GM19351 (cell line): Measurements from ENCODE around the gene TELO2.
"Not testable (repeated sequence)": the region's sequence is repeated elsewhere in the genome, so short reads cannot be mapped to it uniquely, and the experiment has no call there.

Experiments
- ATAC-seq: cut with Tn5 transposase; IDR thresholded peaks from one replicate; pipeline ENCODE4 v1.9.1; 2021; ENCODE audit warnings: mild to moderate bottlenecking, moderate library complexity; ENCODE audit not compliant: unreplicated experiment

TELO2 gene

DNA sequence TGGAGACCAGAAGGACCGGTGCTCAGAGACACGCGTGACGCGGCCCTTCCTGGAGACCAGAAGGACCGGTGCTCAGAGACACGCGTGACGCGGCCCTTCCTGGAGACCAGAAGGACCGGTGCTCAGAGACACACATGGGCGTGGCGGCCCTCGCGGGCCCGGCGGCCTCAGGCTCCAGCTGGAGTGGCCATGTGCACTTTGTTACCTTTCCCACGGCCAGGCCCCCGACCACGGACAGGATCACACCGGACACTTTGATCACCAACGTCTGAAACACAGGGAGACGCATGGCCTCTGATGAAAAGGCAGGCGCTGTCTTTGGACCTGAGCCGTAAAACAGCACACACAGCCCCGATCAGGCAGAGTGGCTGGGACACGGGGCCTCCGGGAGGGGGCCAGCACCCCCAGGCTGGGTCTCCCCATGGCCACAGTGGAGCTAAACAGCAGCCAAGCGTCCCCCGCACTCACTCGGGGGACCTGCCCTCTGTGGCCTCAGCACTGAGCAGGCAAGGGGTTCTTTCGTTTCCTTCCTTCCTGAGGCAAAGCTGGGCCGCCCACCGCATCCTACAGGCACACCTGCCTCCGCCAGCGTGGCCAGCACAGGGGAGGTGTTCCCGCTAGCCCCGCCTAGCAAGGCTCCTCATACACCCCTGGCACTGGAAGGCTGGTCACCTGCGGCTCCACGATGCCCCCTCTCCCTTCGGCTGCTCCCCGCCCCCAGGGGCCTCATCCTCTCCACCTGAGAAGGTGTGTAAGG lies 35.5 kb upstream of the TELO2 start:
- no peak for ATAC-seq

DNA sequence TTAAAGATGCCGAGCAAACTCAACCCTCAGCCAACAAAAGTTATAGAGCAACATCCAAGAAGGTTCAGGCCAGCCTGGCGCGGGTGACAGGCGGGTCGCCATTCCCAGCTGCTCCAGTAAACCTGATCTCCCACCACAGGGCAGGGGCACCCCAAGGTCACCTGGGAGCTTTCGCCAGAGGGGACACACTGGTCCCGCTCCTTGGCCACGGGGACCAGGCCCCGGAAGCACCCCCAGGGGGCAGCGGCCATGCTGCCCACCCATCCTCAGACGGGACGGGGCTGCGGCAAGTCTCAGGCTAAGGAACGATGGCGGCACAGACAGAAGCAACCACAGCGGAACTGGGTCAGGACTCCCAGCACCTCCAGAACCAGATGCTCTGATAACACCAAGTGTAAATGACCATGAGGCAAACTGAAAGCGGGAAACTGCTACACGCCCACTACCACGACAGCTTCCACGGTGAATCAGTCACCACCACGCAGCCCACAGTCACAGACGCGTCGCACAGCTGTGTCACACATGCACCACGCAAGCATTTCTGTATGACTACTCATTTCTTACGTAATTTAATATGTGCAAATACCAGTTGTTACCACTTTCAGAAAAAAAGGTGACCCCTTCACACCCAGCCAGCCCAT lies 34.7 kb upstream of the TELO2 start:
- ATAC-seq: no peak

DNA sequence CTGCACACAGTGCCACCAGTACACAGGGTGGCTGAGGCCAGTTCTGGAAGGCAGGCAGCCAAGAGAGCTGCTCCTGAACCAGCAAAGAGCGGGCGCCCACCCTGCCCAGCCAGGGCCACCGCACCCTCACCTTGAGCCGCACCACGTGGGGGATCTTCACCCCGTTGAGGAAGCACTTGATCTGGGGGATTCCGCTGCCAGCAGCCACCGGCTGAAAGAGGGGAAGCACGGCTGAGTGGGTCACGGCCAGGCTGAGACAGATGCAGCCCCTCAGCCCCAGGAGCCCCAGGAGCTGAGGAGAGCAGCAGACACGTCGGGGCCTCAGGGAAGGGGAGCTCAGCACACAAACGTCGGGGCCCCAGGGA lies 34.2 kb upstream of the TELO2 start:
- no peak for ATAC-seq

DNA sequence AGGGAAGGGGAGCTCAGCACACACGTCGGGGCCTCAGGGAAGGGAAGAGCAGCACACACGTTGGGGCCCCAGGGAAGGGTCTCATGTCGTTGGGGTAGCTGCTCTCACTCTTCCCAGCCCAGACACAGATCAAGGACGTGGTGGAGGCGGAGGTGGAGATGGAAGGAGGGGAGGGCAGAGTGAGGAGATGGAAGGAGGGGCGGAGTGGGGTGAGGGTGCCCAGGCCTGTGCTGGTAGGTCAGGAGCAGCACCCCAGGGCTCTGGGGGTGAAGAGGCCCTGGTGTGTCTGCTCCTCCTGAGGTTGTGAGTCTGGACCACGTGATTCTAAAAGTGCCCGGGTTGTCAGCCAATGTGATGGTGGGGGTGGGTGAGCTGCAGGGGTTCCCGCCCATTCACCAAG lies 33.2 kb upstream of the TELO2 start:
- ATAC-seq: no peak

DNA sequence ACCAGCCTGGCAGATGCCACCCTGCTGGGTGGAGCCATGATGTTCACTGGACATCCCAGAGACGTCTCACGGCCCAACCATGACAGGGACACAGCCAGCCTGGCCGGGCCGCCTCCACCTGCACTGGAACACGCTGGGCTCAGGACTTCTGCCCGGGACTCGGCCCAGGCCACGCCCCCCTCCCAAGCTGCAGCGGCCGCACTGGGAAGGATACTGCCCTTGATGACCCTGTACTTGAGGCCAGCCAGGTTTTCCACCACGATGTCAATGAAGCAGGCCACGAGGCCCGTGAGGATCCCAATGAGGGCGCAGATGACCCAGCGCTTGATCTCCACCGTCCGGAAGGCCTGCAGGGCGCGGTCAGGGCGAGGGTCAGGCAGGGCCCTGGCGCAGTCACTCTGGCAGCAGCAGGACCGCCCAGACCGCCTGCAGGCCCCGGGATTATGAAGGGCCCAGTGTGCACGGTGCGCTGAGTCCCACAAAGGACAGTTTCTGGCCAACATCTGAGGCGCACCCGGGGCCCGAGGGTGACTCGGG lies 32.5 kb upstream of the TELO2 start:
- no peak for ATAC-seq

DNA sequence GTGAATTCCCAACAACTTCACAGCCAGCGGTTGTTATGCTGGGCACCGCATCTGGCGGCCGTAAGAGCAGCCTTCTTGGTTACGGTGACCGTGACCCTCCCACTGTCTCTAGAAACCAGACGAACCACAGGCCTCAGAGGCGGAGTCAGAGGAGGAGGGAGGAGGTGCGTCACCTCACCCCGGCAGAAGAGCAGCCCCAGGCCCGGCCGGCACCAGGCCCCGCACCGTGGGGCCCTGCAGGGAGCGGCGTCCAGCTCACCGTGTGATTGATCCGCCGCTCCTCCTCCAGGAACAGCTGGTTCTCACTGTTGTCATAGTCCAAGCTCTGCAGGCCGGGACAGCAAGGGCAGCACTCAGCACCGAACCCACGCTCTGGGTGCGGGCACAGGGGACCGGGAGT lies 32.0 kb upstream of the TELO2 start:
- ATAC-seq: no peak

DNA sequence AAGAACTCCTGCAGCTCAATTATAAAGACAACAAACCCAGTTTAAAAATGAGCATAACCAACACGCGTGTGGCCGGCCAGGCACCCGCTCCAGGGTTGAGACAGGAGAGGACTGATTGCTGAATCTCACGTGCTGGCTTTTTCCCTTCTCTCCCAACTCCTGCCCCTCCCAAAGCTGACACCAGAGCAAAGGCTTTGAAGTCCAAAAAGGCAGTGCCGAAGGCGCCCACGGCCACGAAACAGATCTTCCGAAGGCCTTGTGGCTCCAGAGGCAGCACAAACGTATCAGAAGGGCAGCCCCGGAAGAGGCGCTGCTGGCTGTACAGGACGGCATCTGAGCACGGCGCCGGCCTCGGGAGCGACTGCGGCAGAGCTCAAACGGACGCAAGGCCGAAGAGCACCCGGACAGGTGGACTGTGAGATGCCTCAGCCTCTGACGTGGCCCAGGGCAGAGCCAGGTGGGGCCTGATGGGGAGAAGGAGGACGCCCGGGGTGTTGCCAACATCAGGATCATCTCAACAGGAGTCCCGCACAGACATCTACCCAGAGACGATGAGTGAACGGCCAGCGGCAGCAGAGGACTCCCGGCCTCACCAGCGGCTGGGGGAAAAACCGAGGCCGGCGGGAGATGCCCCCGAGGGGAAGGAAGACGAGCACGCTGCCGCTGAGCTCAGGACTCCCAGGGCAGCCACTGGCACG lies 28.8 kb upstream of the TELO2 start:
- no peak for ATAC-seq

DNA sequence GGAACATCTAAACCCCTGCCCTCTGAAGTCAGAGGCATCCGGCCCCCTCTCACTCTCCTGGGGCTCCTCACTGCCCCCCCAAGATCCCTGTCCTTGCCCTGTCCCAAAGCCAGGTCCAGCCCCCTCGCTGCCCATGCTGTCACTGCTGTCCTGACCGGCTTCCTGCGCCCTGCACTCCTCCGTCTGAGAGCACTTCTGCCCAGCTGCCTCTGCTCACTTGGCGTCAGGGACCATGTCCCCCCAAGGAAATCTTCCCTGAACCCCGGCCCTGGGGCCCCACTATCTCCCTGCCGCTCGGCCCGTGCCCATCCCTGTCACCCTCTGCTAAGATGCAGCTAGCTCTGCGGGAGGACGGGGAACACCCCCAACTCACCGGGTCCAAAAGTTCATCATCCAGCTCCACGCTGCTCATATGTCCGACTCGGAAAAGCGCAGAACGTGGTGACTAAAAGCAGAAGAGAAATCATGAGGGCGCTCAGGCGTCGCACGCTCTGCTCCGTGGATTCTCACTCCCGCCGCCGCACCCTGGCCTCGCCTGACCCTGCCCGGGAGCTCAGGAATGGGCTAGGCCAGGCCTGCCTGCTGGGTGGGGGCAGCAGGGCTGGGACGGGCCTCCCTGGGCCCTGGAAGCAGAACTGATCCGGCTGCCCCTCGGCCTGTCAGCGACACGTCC lies 28.1 kb upstream of the TELO2 start:
- ATAC-seq: no peak

DNA sequence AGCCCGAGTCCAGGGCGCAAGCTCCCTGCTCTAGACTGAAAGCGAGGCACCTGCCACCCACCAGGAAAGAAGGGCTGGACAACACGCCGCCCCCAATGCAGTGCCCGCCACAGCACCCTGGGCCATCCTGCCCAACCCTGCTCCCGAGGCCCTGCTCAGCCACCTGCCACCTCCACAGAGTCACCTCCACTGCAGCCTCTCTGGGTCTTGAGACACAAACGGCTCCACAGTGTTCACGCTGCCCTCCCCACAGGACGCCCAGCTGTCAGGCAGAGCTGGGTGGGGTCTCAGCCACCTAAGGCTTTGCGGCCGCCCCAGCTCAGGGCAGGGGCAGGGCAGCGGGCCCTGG lies 27.6 kb upstream of the TELO2 start:
- no peak for ATAC-seq

DNA sequence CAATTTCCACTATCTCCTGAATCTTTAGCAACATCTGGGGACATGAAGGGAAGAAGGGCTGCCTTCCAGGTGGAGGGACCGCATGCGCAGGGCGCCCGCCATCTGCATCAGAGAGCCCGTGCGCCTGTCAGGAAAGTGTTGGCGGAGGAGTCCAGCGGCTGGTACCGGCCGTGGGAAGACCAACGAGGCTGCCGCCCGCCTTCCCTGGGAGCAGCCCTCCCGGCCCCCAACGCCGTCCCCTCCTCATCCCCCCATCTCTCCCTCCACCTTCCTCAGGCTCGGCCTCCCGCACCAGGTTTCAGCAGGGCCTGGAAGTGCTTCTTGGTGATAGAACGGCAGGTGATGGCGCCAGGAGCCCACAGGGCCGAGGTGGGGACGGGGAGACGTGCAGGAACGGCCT lies 27.1 kb upstream of the TELO2 start:
- no peak for ATAC-seq

DNA sequence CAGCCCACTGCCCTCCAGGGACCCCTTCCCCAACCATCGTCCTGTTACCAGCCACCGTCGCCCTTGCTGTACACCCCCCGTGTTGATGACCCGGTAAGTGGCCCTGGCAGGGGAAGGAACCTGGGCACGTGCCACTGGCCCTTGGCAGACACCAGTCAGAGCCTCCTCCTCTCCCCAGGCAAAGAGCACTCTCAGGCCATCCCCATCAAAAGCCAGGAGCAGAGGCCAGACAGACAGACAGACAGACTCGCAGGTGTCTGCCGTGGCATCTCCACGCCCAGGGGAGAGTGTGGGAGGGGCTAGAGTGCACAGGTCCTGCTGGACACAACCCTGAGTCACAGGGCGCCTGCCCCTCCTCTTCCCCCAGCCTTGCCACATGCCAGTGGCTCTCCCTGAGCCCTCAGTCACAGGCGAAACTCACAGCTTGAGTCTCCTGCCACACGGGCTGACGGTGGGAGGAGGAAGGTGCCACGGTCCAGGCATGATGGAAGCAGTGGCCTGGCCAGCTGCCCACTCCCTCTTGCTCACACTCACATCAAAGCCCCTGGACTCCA lies 26.1 kb upstream of the TELO2 start:
- ATAC-seq: no peak

DNA sequence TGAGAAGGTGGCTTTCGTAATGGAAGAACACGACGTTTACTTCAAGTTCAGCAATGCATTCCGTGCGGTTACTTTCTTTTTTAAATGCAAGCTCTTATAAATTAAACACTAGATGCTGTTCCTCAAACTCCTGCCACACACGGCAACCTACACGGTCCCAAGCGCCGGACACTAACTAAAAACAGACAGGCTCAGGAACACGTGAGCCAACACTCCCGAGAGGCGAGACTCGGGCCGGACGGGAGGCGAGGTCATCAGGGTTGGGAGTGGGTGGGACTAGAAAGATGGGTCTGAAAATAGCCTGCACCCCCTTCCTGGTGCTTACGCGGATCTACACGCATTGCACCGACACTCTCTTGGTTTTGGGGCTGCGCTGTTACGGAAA lies 24.7 kb upstream of the TELO2 start:
- ATAC-seq: no peak

DNA sequence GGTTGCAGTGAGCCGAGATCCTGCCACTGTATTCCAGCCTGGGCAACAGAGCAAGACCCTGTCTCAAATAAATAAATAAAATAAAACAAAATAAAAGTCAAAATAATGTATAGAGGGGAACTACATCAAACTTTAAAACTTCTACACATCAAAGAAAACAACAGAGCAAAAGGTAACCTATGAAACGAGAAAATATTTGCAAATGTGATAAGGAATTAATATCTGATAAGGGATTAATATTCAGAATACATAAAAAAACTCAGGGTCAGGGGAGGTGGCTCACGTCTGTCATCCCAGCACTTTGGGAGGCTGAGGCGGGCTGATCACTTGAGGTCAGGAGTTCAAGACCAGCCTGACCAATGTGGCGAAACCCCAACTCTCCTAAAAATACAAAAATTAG lies 24.0 kb upstream of the TELO2 start:
- not testable (repeated sequence) for ATAC-seq

DNA sequence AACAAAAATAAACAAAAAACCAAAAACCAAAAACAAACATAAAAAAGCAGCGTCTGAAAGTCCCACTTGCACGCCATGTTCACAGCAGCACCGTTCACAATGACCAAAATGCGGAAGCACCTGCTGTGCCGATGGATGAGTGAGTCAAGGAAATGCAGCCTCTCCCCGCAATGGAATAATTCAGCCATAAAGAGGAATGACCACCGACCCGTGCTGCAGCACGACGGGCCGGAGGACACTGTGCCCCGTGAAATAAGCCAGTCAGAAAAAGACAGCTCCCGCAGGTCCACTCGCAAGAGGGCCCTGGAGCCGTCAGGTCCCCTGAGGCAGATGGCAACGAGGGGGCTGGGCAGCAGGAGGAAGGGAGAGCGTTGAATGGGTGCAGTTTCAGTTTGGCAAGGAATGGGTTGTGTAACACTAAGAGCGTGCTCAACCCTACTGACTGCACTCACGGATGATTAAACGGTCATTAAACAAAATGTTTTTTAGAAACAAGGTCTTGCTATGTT lies 23.4 kb upstream of the TELO2 start:
- ATAC-seq: peak; percentile 59

DNA sequence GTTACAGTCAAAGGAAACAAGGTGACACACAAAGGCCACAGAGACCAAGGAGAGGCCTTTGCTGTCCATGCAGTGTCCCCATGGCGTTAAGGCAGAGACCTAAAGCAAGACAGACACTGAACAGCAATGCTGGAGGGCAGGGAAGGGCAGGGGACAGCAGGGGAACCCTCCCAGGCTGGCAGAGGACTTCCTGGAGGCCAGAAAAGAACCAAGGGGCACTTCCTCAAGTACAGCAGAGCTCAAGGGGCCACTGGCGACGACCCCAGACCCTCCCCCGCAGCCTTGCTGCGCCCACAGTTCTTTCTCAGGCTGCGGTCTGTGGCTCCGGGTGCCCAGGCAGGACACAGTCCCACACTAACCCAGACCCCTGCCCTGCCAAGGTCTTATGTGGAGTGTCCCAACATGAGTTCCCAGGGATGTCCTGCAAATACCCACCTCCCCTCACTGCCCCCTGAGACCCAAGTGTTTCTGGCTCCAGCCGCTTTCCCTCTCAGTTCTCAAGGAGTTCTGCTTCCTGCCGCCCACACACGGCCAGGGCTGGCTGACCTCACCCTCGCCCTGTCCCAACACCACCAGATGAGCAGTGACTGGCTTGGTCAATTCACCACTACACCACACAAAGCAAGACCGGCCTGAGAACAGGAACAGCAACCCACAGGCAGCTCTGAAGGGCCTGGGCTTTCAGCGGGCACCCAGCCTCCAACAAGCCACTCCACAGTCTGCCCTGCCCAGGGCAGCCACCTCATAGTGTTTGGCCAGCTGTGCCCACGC lies 22.5 kb upstream of the TELO2 start:
- peak; percentile 33 for ATAC-seq

DNA sequence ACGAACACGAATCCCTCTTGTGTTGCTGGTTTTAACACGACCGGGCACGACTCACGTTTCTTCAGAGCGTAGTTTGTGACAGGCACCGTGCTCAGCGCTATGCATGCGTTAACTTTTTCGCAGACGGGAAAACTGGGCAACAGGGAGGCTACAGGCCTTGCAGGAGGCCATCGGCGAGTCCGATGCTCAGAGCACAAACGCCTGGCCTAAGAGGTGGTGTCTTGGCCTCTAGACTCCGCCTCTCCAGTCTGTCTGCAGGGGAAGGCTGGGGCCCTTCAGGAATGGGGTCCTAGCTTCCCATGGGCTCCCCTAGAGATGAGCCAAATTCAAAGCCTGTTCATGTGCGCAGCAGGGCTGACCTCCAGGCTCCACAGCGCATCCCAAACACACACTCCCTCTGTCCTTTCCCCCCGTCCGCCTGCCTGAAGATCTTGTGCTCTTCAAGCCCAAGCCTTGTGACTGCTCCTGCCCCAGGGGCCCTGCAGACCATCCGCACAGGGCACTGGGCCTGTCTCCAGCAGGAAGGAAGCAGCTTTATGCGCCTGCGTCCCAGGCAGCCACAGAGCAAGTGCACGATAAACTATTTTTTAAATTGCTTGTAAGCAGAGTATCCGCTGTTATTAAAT lies 21.5 kb upstream of the TELO2 start:
- no peak for ATAC-seq

DNA sequence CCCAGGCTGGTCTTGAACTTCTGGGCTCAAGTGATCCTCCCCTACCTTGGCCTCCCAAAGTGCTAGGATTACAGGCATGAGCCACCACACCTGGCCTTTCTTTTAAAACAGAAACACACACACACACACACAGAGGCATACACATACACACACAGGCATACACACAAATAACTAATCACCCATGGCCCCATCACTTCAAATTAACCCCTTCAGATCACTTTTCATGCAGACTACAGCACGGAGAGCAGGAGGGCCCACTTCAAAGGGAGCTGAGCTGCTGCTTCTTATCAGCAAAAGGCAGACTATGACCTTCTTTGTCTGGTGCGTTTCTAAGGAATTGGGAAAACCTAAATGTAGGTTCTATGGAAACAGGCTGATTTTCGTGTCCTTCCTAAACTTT lies 20.2 kb upstream of the TELO2 start:
- no peak for ATAC-seq

DNA sequence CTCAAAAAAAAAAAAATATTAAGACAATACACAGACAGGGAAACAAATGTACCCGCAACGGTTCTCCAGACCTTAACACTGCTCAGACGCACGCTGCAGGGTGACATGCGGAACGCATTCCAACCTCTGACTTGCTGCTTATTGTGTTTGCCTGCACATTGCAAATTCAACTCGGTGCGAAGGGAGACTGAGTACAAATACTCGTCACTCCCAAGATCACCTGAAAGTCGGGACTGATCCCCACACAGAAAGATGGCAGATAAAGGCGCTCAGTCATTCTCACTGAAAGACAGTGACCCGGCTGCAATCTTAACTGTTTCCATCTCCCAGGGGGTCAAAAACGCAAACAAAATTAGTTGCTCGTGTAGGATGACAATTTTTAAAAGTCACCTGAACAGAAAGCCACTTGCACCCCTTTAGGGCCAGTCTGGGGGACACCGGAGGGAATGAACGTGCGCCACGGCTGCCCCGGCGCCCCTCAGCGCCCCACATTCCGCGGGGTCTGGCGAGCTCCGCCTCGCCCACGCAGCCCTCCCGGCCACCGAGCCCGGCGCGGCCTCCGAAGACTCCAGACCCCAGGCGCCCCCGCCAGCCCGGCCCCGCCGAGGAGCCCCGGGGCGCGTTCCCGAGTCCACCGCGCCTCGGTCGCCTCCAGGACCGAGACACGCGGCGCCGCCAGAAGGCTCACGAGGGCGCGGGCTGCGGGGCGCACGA lies 18.9 kb upstream of the TELO2 start:
- no peak for ATAC-seq
